GM13977 (cell line): ENCODE data around the gene CLPTM1L.

Source experiments
- DNase-seq: peaks from one replicate; pipeline ENCODE4 v3.0.0; 2012; ENCODE audit warnings: low spot score
- in situ Hi-C: fragments of 300-500 bp; cut with MboI; formaldehyde crosslinking; loops from one replicate; pipeline ENCODE4 v1.12.0; 2022; ENCODE audit warnings: low sequenced_read_pairs, low pct_unique_long_range_greater_than_20kb, mixed read lengths, inconsistent platforms; ENCODE audit not compliant: unreplicated experiment
- TF ChIP-seq, protein P1 (sequence below): IDR thresholded peaks from 2 replicates; pipeline ENCODE4 v1.5.1; 2012; ENCODE audit warnings: mild to moderate bottlenecking, control low read depth; ENCODE audit not compliant: insufficient read depth; ENCODE audit errors: extremely low read depth, missing control alignments

Gene CLPTM1L

DNA sequence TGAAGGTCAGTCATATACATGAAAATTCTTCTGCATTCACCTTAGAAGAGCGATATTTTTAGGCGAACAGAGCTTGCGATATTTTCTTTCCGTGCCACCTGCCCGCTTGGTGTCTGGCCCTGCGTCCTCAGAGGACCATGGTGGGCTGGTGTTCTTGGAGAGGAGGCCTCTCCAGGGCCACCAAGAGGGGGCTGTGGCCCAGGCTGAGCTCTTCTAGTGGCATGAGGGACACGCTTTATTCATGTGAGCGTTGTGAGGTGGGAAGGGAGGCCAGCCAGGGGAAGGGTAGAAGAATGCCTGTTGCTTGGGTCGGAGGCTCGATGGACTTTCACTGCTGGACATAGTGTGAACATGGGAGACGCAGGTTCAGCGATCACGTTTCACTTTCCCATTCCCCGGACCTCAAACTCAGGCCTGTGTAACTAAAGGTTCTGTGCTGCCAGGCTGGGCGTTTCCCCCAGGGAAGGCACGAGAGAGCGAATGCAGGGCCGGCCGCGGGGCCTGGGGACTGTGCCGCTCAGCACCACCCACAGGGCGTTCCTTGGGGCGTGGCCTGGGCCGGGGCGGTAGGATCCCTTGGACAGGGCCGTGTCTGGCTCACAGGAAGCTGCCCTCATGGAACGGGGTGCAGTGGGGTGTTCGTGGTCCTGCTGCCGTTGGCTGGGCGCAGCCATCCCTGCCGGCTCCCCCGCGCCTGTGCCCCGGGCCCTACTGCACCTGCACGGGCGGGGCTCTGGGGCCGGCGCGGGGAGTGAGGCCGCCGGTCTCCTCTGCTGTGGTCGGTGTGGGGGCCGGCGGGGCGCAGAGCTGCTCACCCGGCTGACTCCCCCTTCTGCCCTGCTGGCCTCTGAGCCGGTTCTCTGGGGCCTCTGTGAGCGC is 40.7 kb upstream of the CLPTM1L start:
- DNase-seq: peak; percentile 94
- TF ChIP-seq, protein P1, sequence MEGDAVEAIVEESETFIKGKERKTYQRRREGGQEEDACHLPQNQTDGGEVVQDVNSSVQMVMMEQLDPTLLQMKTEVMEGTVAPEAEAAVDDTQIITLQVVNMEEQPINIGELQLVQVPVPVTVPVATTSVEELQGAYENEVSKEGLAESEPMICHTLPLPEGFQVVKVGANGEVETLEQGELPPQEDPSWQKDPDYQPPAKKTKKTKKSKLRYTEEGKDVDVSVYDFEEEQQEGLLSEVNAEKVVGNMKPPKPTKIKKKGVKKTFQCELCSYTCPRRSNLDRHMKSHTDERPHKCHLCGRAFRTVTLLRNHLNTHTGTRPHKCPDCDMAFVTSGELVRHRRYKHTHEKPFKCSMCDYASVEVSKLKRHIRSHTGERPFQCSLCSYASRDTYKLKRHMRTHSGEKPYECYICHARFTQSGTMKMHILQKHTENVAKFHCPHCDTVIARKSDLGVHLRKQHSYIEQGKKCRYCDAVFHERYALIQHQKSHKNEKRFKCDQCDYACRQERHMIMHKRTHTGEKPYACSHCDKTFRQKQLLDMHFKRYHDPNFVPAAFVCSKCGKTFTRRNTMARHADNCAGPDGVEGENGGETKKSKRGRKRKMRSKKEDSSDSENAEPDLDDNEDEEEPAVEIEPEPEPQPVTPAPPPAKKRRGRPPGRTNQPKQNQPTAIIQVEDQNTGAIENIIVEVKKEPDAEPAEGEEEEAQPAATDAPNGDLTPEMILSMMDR: no peak
- in situ Hi-C loops: no loop called here

DNA sequence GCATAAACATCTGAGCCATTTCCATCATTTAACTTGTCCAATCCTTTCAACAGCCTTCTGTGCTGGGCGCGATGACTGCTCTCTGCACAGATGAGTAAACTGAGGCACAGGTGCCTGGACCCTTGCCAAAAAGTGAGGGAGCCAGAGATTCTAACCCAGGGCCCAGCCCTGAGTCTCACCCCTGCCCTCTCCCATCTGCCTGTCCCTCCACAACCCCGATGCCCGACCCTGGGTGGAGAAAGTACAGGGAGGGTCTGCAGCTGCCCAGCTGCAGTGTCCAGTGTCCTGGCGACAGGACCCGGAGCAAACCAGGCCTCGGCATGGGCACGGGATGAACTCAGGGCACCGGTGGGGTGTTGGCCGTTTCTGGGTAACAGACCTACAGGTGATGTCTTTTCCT is 39.6 kb upstream of the CLPTM1L start:
- in situ Hi-C loops: no loop called here
- no peak for DNase-seq
- TF ChIP-seq, protein P1: no peak

DNA sequence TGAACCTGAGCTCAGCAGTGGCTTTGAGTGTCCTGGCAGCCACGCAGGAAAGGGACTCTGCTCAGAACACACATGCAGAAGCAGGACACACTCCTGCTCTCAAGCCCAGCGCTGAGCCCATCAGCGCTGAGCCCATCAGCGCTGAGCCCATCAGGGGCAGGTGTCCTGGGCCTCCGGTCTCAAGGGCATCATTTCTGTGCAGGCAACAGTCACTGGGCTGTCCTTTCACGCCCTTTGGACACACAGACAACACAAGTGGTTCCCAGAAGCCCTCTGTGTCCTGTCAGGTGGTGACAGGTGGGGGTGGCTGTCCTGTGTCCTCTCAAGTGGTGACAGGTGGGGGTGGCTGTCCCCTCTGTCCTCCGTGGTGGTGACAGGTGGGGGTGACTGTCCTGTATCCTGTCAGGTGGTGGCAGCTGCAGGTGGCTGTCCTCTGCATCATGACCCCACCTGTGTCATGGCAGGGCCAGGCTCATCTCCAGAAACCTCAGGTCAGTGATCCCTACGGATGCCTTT is 39.0 kb upstream of the CLPTM1L start:
- no peak for DNase-seq
- in situ Hi-C loops: no loop called here
- TF ChIP-seq, protein P1: no peak

DNA sequence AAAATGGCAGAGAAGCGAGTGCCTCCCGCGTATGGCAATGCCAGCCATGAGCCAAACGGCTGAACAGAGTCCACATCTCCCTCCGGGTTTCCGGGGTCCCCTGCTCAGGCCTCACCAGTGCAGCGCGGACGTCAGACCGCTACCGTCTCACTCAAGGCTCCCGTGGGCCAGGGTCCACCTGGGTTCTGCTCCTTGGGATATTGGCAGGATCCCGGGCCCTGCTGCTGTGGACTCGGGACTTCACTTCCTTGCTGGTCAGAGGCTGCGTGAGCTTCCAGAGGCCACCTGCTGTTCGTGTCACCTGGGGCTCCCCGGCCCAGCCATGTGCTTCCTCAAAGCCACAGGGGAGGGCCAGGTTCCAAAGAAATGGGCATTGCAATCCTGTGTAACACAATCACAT is 38.4 kb upstream of the CLPTM1L start:
- DNase-seq: no peak
- TF ChIP-seq, protein P1: no peak
- in situ Hi-C loops: no loop called here

DNA sequence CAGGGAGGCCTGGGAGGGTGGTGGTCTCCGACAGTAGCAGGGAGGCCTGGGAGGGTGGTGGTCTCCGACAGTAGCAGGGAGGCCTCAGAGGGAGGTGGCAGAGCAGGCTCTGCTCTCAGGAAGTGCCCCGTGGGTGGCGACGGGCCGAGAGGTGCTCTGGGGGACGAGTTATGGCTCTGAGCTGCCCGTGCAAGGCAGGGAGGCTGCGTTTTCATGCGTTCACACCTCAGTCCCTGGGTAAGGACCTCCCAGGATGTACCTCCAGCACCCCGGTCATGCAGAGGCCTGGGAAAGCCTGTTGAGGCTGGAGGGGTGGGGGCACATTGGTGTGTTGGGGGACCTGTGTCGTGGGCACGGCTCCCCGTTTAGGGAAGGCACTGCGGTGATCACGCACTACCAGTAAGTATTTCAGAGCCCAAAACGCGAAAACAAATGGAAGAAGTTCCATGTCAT is 37.4 kb upstream of the CLPTM1L start:
- in situ Hi-C loops: no loop called here
- DNase-seq: no peak
- TF ChIP-seq, protein P1: no peak

DNA sequence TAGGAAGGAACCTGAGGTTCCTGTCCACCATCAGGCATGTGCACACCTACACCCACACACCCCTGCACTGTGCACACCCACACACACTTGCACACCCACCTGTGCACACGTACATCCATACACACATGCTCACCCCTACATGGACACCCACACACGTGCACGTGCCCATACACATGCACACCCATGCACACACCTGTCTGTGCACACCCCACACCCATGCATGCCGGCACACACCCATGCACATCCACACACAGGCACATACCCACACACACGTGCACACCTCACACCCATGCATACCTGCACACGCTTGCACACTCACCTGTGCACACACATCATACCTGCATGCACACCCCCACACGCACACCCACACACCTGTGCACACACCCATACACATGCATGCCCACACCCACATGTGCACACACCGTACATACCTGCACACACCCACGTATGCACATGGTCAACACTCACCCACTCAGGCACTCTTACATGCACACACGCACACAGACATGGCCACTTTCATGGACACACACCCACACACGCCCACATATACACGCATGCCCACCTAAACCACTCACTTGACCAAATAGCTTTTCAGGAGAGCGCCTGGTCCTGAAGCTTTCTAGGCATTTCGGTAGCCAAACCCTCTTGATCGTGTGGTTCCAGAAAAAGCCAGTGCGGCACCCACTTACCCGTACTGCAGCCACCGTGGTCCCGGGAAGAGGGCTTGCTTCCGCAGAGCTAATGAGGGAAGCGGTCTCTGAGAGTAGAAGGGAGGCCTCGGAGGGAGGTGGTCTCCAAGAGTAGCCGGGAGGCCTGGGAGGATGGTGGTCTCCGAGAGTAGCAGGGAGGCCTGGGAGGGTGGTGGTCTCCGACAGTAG is 36.7 kb upstream of the CLPTM1L start:
- TF ChIP-seq, protein P1: no peak
- in situ Hi-C loops: no loop called here

More for the DNA sequence above, 36.7 kb upstream of the CLPTM1L start:
- DNase-seq: no peak
